ENCODE measurements around the gene B3GALT6.
"Not testable (repeated sequence)": the region's sequence is repeated elsewhere in the genome, so short reads cannot be mapped to it uniquely, and the experiment has no call there.

Gene B3GALT6

DNA sequence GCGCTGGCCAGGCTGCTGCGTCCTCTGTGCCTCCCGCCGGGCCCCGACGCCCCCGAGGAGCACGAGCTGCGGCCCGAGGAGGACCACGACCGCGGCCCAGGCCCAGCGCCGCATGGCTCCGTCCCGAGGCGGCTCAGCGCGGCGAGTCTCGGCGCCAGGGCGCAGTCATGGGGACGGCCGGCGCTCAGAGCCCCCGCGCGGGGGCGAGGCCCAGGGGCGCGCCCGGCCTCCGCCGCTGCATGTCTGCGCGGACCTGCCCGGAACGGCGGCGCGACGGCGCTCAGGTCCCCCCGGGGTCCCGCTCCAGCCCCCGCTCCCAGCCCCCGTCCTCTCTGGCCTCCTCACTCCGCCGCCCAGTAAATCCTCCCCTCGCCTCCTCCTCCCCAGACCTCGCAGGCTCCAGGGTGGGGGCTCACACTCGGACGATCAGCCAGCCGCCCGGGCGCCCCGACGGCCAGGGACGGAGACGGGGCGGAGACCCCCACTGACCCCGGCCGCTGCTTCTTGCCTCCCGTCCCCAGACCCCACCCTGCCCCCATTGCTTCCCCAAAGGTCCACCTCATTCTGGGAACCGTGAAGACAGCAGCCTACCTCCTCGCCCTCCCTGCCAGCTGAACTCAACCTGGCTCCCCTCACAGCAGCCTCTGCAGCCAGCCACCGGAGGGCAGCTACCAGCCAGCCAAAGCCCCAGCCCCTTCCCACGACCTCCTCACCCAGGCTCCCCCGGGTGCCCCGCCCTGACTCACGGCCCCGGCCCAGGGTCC lies 14.7 kb downstream of the B3GALT6 start, which contains the start of gene C1QTNF12:
Gene C1QTNF12 (minus strand): TSS at position 146 of the 764 bp plus-strand sequence. CDS start 32 bp downstream, at position 114.
- DNase-seq, result no peak

DNA sequence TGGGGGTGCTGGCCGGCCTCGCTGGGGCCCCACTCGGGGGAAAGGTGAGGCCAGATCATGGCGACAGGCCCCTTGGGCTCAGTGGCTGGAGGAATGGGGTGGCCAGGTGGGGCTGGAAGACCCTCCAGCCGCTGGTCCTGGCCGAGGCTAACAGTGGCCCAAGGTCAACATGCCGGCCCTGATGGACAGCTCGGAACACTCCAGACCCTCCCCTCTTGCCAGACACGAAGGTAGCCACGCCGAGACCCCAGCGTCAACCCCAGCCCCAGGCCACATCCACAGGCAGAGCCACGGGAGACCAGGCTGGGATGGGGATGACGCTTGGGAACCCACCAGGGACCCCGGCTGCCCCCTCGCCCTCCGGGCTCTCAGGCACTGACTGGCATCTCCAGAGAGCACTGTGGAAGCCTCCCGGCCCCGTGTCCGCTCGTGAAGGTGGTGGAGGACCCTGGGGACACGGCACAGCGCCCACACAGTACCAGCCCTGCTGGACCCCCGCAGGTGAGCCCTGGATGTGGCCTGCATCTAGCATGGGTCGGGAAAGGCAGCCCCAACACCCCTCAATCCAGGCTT lies 15.4 kb downstream of the B3GALT6 start:
- no peak for DNase-seq

DNA sequence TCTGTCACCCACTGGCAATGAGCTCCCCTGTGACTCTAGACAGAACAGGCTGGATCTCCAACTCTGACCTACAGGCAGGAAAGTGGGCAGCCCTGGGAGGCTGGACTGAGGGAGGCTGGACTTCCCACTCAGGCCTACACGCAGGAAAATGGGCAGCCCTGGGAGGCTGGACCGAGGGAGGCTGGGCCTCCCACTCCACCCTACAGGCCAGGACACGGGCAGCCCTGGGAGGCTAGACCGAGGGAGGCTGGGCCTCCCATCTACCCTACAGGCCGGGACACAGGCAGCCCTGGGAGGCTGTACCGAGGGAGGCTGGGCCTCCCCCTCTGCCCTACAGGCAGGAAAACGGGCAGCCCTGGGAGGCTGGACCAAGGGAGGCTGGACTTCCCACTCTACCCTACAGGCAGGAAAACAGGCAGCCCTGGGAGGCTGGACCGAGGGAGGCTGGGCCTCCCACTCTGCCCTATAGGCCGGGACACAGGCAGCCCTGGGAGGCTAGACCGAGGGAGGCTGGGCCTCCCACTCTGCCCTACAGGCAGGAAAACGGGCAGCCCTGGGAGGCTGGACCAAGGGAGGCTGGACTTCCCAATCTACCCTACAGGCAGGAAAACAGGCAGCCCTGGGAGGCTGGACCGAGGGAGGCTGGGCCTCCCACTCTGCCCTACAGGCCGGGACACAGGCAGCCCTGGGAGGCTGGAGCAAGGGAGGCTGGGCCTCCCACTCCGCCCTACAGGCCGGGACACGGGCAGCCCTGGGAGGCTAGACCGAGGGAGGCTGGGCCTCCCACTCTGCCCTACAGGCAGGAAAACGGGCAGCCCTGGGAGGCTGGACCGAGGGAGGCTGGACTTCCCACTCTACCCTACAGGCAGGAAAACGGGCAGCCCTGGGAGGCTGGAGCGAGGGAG lies 16.2 kb downstream of the B3GALT6 start:
- not testable (repeated sequence) for DNase-seq

DNA sequence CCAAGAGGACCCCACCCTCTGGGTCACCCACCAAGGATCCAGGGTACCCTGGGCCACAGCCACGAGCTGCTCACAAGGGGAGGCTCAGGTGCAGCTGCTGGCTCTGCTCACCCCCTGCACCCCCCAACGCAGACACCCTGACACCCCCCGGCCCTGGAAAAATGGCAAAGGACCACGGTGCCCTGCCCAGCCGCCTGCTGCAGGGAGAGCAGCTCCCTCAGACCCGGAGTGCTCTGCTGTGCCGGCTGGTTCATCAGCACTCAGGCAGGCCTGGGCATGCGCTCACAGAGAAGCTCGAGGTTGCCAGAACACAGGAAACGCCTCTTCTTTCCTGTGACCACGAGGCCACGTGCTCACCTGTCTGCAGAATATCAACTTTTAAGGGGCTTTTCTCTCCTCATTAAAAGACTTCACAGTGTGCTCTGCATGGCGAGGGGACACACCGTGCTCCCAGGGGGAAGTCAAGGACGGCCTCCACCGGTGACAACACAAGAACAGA lies 18.8 kb downstream of the B3GALT6 start:
- DNase-seq, result no peak

DNA sequence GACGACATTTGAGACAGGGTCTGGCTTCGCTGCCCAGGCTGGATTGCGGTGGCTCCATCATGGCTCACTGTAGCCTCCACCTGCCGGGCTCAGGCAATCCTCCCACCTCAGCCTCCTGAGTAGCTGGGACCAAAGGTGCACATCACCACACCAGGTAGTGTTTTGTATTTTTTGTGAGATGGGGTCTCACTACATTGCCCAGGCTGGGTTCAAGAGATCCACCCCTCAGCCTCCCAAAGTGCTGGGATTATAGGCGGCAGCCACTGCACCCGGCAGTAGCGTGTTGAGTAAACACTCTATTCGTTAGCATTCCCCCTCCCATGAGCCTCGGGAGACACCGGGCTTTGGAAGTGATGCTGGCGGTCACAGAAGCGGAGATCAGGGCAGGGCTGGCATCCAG lies 21.3 kb downstream of the B3GALT6 start:
- no peak for DNase-seq

DNA sequence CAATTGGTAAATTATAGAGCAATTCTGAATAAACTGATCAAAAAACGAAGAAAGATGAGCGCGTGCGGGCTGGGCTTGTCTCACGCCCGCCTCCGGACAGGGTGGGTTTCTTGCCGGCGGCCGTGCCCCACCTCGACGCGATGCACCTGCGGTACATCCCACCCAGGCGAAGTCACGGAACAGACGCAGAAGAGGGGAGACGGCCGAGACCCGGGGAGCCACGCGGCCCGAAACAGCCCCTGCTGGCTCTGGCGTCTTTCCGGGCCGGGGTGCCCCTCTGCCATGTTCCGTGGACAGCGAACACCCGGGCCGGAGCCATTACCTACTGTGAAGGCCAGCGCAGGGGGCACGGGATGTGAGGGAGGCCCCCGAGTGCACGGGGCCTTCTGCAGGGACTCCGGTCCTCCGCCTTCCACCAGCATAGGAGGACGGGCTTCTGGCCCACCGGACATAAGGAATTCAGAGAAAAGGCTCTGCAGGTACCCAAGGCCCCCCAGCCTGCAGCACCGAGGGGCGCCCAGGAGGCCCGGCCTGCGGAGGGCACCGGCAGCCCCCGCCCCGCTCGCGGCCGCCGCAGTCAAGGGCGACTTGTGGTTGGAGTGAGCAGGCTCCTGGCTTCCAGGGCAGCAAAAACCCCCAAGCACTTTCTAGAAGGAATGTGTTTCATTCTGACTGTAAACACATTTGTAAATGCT lies 22.1 kb downstream of the B3GALT6 start:
- no peak for DNase-seq

DNA sequence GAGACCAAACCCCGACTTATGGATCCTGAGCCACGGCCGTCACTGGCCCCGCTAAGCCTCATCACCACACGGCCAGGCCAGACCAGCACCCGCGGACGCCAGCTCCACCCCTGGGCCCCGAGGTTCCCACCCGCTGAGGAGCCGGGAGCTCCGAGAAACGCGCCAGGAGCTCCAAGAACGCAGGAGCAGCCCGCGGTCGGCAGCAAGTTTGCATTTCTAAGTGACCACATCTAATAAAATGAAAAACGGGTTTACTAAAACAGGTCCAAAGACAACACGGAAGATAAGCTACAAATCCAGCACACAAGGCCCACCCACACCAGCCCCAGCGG lies 22.6 kb downstream of the B3GALT6 start:
- DNase-seq, result no peak

DNA sequence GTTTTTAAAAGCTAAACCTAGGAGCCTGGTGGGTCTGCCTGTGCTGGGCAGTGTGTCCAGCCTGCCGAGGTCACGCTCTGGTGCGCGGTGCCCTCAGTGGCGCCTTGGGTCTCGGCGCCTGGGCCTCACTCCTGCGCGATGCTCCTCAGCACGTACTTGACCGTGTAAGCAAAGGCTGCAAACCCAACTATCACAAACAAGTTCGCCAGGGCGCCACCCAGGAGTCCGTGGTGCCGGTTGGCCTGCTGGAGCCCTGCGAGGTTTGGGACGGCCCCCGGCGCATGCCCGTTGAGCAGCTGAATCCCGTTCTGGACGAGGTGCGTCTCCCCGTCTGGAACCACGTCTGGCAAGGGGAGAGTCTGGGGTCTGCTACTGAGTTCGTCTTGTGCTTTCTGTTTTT lies 23.0 kb downstream of the B3GALT6 start:
- DNase-seq, result no peak

DNA sequence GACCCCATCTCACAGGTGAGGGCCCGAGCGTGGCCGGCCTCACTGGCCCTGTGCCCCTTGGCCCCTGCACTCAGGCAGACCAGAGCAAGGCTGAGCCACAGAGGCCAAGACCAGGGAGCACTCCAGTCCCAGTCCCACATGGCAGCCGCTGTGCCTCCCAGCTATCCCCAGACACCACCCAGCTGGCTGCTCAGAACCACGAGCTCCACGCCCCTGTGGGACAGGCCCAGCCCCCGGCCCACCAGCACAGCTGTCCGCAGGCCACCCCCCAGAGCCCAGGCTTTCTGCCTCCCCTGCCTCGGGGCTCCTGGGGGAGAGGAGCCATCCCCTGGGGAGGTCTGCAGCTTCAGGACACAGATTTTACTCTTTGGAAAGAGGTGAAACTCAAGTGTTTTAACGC lies 23.6 kb downstream of the B3GALT6 start:
- DNase-seq, result no peak

DNA sequence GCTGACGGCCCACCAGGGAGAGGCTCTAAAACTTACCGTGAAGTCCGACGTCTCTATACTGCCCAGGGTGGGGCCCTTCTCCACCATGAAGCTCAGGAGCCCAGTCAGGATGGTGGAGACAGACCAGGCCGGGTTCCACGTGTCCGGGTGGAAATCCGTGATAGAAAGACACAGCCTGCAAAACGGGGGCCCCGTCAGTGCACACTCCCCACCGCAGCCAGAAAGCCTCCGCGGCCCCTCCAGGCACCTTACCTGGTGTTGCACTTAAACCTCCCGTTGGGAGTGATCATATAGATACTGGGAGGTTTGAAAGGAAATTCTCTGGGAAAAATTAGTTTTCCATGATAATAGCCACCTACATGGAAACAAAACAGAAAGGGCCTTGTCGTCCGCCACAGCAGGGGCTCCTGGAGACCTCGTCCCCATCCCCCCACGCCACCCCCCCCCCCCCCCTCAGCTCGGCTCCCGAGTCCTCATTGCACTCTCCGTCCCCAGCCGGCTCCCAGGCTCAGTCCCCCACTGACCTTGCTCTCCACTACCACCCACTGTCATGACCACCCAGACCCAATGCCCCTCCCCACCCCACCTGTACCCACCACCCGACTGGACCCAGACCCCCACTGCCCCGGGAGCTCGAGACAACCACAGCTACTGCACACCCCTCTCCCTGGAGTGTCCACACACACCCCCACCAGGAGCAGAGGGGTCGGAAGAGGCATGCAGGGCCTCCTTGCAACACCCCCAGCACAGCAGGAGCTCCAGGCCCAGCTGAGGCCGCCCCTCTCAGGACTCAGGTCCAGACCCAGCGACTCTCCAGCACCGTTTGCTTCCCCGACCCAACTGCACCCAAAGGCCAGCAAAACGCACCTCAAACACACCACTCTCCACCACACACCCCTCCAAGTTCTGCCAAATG lies 25.2 kb downstream of the B3GALT6 start:
- no peak for DNase-seq

DNA sequence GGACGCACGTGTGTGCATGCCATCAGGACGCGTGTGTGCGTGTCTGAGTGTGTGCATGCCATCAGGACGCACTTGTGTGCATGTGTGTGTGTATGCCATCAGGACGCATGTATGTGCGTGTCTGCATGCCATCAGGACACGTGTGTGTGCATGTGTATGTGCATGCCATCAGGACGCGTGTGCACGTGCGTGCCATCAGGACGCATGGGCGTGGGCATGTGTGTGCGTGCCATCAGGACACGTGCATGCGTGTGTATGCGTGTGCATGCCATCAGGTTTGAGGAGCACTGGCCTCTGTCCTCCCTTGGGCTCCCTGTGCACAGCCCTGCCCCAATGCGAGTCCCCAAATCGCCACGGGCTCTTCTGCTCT lies 27.1 kb downstream of the B3GALT6 start:
- DNase-seq, result no peak

DNA sequence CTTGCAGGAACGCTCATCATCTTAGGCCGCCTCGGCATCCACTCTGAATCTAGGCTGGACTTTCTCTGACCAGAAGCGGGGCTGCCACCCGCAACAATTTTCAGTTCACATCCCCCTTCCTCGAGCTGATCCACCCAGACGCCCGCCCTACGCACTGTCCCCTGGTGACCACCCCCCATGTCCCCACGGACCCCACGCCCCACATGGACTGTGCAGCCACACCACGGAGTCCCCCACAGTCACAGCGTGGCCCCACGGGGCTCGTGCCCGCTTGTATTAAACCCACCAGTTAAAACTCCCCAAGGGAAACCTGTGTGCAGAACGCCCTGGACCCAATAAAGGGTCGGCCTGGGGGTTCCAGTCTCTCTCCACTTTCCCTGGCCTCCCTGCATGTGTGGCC lies 27.5 kb downstream of the B3GALT6 start:
- DNase-seq, result no peak

DNA sequence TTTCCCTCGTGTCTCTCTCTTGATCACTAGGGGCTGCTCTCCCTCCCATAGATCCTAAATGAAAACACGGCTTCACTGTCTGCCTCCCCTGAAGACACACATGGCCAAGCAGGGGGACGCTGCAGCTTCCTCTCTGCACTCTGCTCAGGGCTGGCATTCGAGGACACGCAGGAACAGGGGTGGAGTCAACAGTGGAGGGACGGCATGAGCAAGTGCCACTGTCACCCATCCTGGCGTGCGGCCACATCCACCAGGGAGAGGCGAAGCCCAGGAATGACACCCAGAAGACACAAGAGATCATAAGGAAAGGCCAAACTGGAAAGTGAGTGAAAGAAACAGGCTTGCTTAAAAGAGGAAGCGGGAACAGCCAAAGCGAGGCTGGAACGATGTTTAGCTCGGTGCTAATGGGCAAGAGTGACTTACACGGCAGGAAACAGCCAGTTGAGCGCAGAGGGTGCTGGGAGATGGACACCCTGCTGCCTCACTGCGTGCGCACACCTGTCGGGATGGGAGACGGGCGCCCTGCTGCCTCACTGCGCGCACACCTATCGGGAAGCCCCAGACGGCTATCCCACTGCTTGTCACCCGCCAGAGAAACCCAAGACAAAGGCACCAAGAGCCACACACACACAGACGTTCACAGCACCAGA lies 28.0 kb downstream of the B3GALT6 start:
- no peak for DNase-seq

DNA sequence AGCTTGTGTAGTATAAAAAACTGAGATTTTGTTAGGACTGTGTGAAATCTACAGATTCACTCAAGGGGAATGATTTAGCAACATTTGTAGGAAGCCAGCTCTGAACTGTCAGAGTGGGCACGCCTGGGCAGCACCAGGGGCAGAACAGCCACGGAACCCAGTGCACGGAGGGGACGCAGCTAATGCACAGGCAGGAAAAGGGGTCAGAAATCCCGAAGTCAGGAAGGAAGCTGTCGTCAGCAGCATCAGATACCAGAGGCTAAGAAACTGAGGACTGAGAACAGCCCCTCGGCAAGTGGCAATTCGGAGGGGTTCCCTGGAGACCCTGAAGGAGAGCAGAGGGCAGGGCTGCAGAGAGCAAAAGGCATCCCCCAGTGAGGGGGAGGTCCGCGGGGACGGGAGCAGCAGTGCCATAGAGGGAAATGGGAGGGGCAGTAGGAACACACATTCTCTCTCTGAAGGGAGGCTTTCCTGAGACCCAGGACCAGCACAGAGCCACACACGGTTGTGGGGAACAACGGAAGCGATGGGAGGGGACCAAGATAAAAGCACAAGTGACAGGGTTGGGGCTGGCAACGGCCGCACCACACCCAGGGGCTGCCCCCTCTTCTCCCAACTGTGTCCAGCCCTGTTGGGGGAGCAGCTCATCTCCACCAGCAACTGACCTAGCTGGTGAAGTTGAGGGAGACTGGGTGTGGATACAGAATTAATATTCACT lies 29.0 kb downstream of the B3GALT6 start:
- DNase-seq, result no peak

DNA sequence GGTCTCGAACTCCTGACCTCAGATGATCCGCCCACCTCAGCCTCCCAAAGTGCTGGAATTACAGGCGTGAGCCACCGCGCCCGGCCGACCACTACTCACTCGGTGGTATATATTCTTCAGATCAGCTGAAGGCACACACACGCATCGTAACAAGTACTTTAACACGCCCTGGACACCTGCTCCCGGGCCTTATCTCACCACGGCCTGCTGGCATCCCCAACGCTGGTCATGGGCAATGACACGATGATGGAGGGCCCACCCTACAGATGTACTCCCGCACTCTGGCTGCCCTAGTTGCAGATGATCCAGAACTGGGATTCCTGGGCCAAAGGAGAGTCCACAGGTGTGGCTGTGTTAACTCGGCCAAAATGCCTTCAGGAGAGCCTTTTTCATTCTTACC lies 30.0 kb downstream of the B3GALT6 start:
- DNase-seq, result no peak

DNA sequence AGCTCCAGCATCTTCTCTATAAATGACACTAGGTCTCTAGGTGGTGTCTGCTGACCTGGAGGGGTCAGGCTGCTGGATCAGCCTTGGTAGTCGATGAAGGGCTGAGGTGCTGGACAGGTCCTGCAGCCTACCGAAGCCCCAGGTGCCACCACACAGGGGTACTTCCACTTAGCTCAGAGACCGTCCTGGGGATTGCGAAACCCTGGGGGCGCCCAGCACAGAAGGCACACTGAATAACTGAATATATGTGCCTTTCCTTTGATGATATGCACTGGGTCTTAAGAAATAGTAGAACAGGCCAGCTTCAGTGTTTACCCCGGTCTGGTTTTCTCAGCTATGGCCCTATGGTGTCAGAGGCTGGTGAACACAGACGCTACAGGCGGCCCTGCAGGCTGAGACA lies 30.7 kb downstream of the B3GALT6 start:
- no peak for DNase-seq

DNA sequence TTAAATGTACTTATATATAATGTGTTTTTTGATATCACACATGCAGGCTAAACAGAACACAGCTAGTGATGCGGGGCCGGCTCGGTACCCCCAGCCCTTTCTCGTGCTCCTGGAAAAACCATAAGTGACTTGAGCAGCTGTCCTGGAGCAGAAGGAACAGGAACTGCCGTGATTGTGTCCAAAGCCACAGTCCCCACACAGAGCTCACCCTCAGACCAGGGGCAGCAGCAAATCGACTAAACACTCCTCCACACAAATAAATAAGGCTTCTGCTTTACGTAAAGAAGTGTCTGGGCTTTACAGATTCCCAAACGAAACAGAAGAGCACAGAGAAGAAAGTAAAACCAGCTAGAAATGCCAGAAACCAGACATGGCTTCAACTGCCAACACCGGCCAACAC lies 32.0 kb downstream of the B3GALT6 start:
- DNase-seq, result no peak

DNA sequence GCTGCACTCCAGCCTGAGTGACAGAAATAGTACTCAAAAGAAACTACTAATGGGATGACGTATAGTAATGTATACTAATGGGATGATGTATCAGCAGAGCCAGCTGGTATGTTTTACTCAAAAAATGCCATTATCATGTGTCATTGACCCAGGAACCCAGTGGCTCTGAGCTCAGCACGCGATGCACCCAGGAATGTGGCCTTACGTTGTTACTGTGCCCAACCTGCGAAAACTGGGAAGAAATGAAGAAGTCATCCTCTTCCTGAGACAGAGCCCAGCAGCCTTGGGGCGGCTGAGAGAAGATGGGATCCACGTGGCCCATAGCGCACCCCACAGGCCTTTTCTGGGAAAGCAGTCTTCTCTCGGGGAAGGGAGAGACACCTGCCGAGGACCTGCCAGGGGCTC lies 32.8 kb downstream of the B3GALT6 start:
- no peak for DNase-seq

DNA sequence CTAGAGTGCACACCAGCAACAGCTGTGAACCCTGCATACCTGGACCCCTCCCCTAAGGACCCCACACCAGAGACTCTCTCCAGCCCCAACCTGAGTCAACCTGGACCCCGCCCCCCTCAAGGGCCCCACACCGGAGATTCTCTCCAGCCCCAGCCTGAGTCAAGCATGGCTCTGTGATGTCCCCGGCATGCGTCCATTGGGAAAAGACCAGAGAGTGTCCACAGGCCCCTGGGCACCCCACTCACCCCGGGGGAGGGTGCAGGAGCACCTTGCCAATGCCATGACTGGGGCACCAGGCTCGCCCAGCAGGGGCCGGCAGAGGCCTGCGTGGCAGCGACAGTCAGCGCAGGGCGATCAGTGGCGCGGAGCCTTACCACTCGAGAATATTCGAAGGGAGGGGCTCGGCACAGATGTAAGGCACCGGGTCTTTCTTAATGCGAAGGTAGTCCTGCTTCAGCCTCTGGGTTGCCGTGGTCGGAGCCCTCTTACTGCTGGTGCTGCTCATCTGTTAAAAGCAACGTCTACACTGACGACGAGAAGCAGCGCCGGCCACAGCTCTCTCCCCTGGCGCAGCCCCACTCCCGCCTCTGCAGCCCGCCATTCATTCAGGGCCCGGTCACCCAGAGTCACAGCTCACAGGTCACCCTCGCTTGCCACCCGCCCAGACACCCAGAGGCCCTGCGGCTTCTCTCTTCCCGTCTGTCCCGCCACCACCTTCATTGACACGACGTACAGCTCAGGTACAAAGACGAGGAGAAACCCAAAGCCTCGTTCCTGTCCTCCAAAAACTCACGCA lies 35.6 kb downstream of the B3GALT6 start:
- DNase-seq, result no peak

DNA sequence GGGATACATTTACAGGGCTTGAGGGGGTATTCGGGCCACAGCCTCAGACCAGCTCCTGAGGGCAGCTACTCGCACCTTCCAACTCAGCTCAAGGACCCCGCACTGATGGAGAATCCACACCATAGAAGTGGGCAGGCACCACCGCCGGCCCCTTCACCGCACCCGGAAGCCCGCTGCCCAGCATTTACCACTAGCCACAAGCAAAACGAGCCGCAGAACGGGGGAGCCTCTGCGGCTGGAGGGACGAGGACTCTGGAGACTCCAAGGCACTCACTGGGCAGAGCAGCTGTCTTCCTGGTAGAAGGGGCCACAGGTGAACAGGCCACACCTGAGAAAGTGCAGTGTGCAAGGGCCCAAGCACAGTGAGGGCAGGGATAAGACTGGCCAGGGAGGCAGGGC lies 36.2 kb downstream of the B3GALT6 start:
- no peak for DNase-seq
